ENCODE measurements around the gene RASIP1. TPM values are rescaled to one million over a fixed set of nuclear protein-coding genes. Genes with fewer than 3 reads are reported as not detected.

RASIP1 gene
- total RNA-seq, 3 donors from 2014 or later (not counting 1 experiment from before 2014, with no cell fraction given), result not detected

- H3K36me3 Mint-ChIP-seq, result no peaks in the 10 kb centered on the region
- H3K27me3 Mint-ChIP-seq (ENCODE audit: low read depth in 2 of 2), result no peaks in the 10 kb centered on the region
- H3K27ac Mint-ChIP-seq, result no peak overlapping the region
- no peak overlapping the region for H3K4me3 Mint-ChIP-seq
- Histone ChIP-seq H3K27me3 (ENCODE audit: control insufficient read depth, insufficient read depth, low read length) (no peaks in the 10 kb centered on the region), H3K27ac (ENCODE audit: low read length) (no peak overlapping the region), H3K4me1 (ENCODE audit: control insufficient read depth, insufficient read depth, low read length) (peaks cover 37% of the 10 kb centered on the region), H3K9me3 (ENCODE audit: control insufficient read depth, insufficient read depth, low read length) (peaks cover 4% of the 10 kb centered on the region), H3K4me3 (ENCODE audit: low read length) (no peak overlapping the region), H3K36me3 (ENCODE audit: control insufficient read depth, insufficient read depth, low read length) (no peaks in the 10 kb centered on the region)
- H3K9me3 Mint-ChIP-seq, result peaks cover 5 to 10% of the 10 kb centered on the region in 2 donors
- intact Hi-C loops (cut with micrococcal nuclease), result no loop called here
- DNase-seq (no peak), ATAC-seq (no peak)
- WGBS (ENCODE audit: insufficient coverage), result 92% methylated on average over 11 of the region's 11 CpGs
- H3K4me1 Mint-ChIP-seq, result peaks cover 29 to 31% of the 10 kb centered on the region in 2 donors
- TF ChIP-seq CTCF (IDR thresholded peaks at IDR 0.05), result no peak
These were observed 18.2 kb downstream of the RASIP1 start for GRCh38 chr19:48722196-48722708.

- Histone ChIP-seq H3K27ac (ENCODE audit: low read length) (peak overlapping the region; percentile 88), H3K4me1 (ENCODE audit: control insufficient read depth, insufficient read depth, low read length) (peaks cover 25% of the 10 kb centered on the region), H3K4me3 (ENCODE audit: low read length) (peak overlapping the region; percentile 71), H3K36me3 (ENCODE audit: control insufficient read depth, insufficient read depth, low read length) (no peaks in the 10 kb centered on the region), H3K27me3 (ENCODE audit: control insufficient read depth, insufficient read depth, low read length) (no peaks in the 10 kb centered on the region), H3K9me3 (ENCODE audit: control insufficient read depth, insufficient read depth, low read length) (peaks cover 4% of the 10 kb centered on the region)
- ATAC-seq (peak; percentile 85 to 90 (median 87)), DNase-seq (peak; percentile 82 to 95)
- H3K27ac Mint-ChIP-seq, result peak overlapping the region; percentile 93 to 97
- intact Hi-C loops (cut with micrococcal nuclease), result no loop called here
- H3K36me3 Mint-ChIP-seq, result no peaks in the 10 kb centered on the region
- H3K4me3 Mint-ChIP-seq, result peak overlapping the region; percentile 95
- WGBS (ENCODE audit: insufficient coverage), result 3% methylated on average over 39 of the region's 42 CpGs
- TF ChIP-seq CTCF (IDR thresholded peaks at IDR 0.05), result no peak
- H3K9me3 Mint-ChIP-seq, result peaks cover 0 to 5% of the 10 kb centered on the region in 2 donors
- H3K27me3 Mint-ChIP-seq (ENCODE audit: low read depth in 2 of 2), result no peaks in the 10 kb centered on the region
- peaks cover 20 to 22% of the 10 kb centered on the region in 2 donors for H3K4me1 Mint-ChIP-seq
These were observed 19.7 kb downstream of the RASIP1 start for GRCh38 chr19:48720613-48721296.

- H3K27me3 Mint-ChIP-seq (ENCODE audit: low read depth in 2 of 2), result no peaks in the 10 kb centered on the region
- DNase-seq (no peak), ATAC-seq (peak in 1 of 3 donors; percentile 2)
- Histone ChIP-seq H3K4me1 (ENCODE audit: control insufficient read depth, insufficient read depth, low read length) (peaks cover 21% of the 10 kb centered on the region), H3K9me3 (ENCODE audit: control insufficient read depth, insufficient read depth, low read length) (peaks cover 4% of the 10 kb centered on the region), H3K36me3 (ENCODE audit: control insufficient read depth, insufficient read depth, low read length) (no peaks in the 10 kb centered on the region), H3K27ac (ENCODE audit: low read length) (no peak overlapping the region), H3K27me3 (ENCODE audit: control insufficient read depth, insufficient read depth, low read length) (no peaks in the 10 kb centered on the region), H3K4me3 (ENCODE audit: low read length) (no peak overlapping the region)
- H3K4me1 Mint-ChIP-seq, result peaks cover 17 to 18% of the 10 kb centered on the region in 2 donors
- no peak for TF ChIP-seq CTCF (IDR thresholded peaks at IDR 0.05)
- H3K27ac Mint-ChIP-seq, result peak overlapping the region; percentile 93 to 97
- H3K9me3 Mint-ChIP-seq, result peaks cover 0 to 5% of the 10 kb centered on the region in 2 donors
- WGBS (ENCODE audit: insufficient coverage), result 49% methylated on average over 12 of the region's 12 CpGs
- intact Hi-C loops (cut with micrococcal nuclease), result no loop called here
- no peaks in the 10 kb centered on the region for H3K36me3 Mint-ChIP-seq
- H3K4me3 Mint-ChIP-seq, result peak overlapping the region; percentile 95
These were observed 20.2 kb downstream of the RASIP1 start for GRCh38 chr19:48720251-48720612.

All from natural killer cell (primary cell).